GM20000 (cell line): Measurements from ENCODE around the gene SUV39H2.
A peak's percentile ranks its signal among the peaks of the same experiment; 100 is the strongest.

Source experiments
- DNase-seq: peaks from one replicate; pipeline ENCODE4 v3.0.0; 2012; ENCODE audit warnings: low spot score
- TF ChIP-seq, protein P1 (sequence below): IDR thresholded peaks from 2 replicates; pipeline ENCODE4 v1.5.1; 2012; ENCODE audit warnings: mild to moderate bottlenecking, control low read depth; ENCODE audit errors: extremely low read depth, missing control alignments

SUV39H2 gene

GRCh38 chr10:14917827-14918226, 39.2 kb downstream of the SUV39H2 start:
- TF ChIP-seq, protein P1, sequence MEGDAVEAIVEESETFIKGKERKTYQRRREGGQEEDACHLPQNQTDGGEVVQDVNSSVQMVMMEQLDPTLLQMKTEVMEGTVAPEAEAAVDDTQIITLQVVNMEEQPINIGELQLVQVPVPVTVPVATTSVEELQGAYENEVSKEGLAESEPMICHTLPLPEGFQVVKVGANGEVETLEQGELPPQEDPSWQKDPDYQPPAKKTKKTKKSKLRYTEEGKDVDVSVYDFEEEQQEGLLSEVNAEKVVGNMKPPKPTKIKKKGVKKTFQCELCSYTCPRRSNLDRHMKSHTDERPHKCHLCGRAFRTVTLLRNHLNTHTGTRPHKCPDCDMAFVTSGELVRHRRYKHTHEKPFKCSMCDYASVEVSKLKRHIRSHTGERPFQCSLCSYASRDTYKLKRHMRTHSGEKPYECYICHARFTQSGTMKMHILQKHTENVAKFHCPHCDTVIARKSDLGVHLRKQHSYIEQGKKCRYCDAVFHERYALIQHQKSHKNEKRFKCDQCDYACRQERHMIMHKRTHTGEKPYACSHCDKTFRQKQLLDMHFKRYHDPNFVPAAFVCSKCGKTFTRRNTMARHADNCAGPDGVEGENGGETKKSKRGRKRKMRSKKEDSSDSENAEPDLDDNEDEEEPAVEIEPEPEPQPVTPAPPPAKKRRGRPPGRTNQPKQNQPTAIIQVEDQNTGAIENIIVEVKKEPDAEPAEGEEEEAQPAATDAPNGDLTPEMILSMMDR = no peak
- DNase-seq = no peak

DNA sequence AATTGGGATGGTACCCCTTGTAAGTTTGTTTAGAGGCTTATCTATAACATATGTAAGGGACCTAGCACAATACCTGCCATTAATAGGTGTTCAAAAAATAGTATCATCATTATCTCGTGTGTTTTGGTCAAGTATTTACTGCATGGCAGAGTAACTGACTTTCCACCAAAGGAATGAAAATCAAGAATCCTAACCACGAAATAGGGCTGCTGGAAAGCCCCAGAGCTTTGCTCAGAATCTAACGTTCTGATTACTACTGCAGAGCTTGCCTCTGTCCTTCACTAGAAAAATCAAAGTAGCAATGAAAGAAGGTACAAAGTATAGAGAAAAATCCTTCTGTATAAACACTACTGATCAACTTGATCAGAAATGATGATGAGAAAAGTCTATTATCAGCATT, 40.3 kb downstream of the SUV39H2 start:
- no peak for DNase-seq
- TF ChIP-seq, protein P1 = no peak

DNA sequence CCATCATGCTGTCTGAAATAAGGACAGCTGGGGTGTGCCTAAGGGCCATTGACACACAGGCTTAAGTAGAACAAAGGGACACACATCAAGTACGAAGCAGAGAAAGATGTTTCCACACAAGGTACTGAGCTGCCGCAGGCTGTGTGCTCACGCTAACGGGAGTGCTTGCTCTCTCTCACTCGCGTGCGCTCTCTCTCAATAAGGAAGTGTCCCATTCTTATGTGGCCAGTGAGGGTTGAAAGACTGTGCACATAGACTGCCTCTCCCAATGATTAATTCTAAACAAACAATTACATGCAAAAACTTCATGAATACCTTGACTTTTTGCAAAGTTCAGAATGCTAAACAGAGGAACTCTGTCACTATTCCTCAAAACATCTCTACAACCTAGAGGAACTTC, 45.3 kb downstream of the SUV39H2 start:
- no peak for DNase-seq
- TF ChIP-seq, protein P1 = no peak

GRCh38 chr10:14925268-14925667, 46.6 kb downstream of the SUV39H2 start:
- no peak for DNase-seq
- TF ChIP-seq, protein P1 = no peak

DNA sequence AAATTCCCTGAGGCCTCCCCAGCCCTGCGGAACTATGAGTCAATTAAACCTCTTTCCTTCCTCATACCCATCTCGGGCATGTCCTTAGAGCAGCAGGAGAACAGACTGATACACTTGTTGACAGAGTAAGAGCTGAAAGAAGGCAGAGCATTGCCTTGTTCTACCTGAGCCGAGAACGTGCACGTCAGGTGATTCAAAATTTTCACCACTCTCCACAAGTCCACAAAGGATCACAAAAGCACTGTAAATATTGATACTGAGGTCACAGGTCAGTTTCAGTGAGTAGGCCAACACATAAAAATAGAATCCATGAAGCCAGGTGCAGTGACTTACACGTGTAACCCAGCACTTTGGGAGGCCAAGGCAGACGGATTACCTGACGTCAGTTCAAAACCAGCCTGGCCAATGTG, 47.4 kb downstream of the SUV39H2 start:
- TF ChIP-seq, protein P1 = no peak
- DNase-seq = no peak

- TF ChIP-seq, protein P1 = no peak
These were observed 48.2 kb downstream of the SUV39H2 start for GRCh38 chr10:14926722-14927416.

GRCh38 chr10:14930610-14931009, 51.9 kb downstream of the SUV39H2 start:
- no peak for DNase-seq
- TF ChIP-seq, protein P1 = no peak

More at GRCh38 chr10:14926722-14927416, 48.2 kb downstream of the SUV39H2 start:
- peak; percentile 79 for DNase-seq
